Cerebellar cortex (tissue), 1 donor: ENCODE data around the gene PELO.

Experiments used
- DNase-seq: peaks from one replicate; pipeline ENCODE4 v3.0.0-alpha.2; 2015; ENCODE audit warnings: low spot score

PELO gene

GRCh38 chr5:52831786-52832511, 44.2 kb downstream of the PELO start:
- DNase-seq, result no peak

- DNase-seq, result no peak
Observed at GRCh38 chr5:52834320-52834719, 46.6 kb downstream of the PELO start.

DNA sequence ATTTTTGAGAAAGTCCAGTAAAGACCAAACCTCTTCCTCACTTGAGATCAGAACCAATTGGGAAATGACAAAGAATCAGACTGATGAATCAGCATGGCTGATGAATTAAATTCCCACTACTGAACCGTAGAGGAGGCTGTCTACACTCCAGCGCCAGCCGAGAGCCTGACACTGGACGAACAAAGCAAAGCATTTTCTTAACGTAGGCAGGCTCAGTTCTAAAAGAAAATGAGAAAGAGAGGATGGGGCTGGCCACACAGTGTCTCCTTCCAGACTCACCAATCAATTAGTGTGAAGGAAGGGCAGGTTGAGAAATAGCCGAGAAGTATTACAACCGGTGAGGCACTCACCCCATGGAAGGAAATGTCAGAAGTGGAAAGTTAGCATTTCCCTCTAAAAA, 49.4 kb downstream of the PELO start:
- DNase-seq, result no peak
